Measurements from ENCODE around the gene FIGNL1.
"Not testable (repeated sequence)": the region's sequence is repeated elsewhere in the genome, so short reads cannot be mapped to it uniquely, and the experiment has no call there.

The FIGNL1 gene

GRCh38 chr7:50470250-50471163, 20.4 kb upstream of the FIGNL1 start:
- DNase-seq: peak in 1 of 2 experiments; percentile 35

- no peak for DNase-seq
Observed at GRCh38 chr7:50469181-50469580, 19.0 kb upstream of the FIGNL1 start.

GRCh38 chr7:50467817-50468610, 17.9 kb upstream of the FIGNL1 start:
- DNase-seq: peak; percentile 81 to 85

- DNase-seq: no peak
Observed at GRCh38 chr7:50466815-50467585, 16.9 kb upstream of the FIGNL1 start.

- no peak for DNase-seq
Observed at GRCh38 chr7:50463035-50463434, 12.9 kb upstream of the FIGNL1 start.

- DNase-seq: no peak
Observed at GRCh38 chr7:50462361-50462760, 12.2 kb upstream of the FIGNL1 start.

GRCh38 chr7:50461695-50462094, 11.5 kb upstream of the FIGNL1 start:
- DNase-seq: no peak

- not testable (repeated sequence) for DNase-seq
Observed at GRCh38 chr7:50459183-50459582, 9.0 kb upstream of the FIGNL1 start.

GRCh38 chr7:50458651-50459050, 8.5 kb upstream of the FIGNL1 start:
- not testable (repeated sequence) for DNase-seq

GRCh38 chr7:50456371-50457123, 6.4 kb upstream of the FIGNL1 start:
- DNase-seq: no peak

- DNase-seq: no peak
Observed at GRCh38 chr7:50455658-50456057, 5.5 kb upstream of the FIGNL1 start.

- no peak for DNase-seq
Observed at GRCh38 chr7:50454968-50455367, 4.8 kb upstream of the FIGNL1 start.

GRCh38 chr7:50450590-50451032, 461 bp upstream of the FIGNL1 start:
- DNase-seq: peak; percentile 26 to 65

GRCh38 chr7:50449501-50449880, 659 bp downstream of the FIGNL1 start:
- DNase-seq: no peak

GRCh38 chr7:50448823-50449222, 1.3 kb downstream of the FIGNL1 start:
- DNase-seq: no peak

GRCh38 chr7:50446542-50446960, 3.6 kb downstream of the FIGNL1 start:
- no peak for DNase-seq

- DNase-seq: no peak
Observed at GRCh38 chr7:50436133-50436806, 13.9 kb downstream of the FIGNL1 start.

- DNase-seq: no peak
Observed at GRCh38 chr7:50431722-50432305, 18.3 kb downstream of the FIGNL1 start.

GRCh38 chr7:50431316-50431715, 18.8 kb downstream of the FIGNL1 start:
- DNase-seq: no peak

- no peak for DNase-seq
Observed at GRCh38 chr7:50428911-50429310, 21.2 kb downstream of the FIGNL1 start.

GRCh38 chr7:50427518-50427917, 22.6 kb downstream of the FIGNL1 start:
- no peak for DNase-seq
